Vagina (tissue), 2 donors: ENCODE measurements around the gene P2RY13.

Source experiments
- CTCF ChIP-seq, 3 experiments: fragments of 450-650 bp in 2 of 3; fragments of 200-600 bp in 1 of 3; sonication (generic) in 1 of 3; IDR thresholded peaks; one replicate each; pipeline ENCODE4 v1.5.1; 2017 to 2019; ENCODE audit warnings: antibody characterized with exemption in 3 of 3, mild to moderate bottlenecking in 2 of 3, moderate library complexity in 2 of 3
- POLR2AphosphoS5 ChIP-seq, 2 donors: sonication (generic); formaldehyde crosslinking; IDR thresholded peaks; one replicate each; pipeline ENCODE4 v1.9.0; 2017; ENCODE audit warnings: antibody characterized with exemption in 2 of 2, mild to moderate bottlenecking in 2 of 2, low read depth in 1 of 2; ENCODE audit not compliant: insufficient read depth in 1 of 2

DNA sequence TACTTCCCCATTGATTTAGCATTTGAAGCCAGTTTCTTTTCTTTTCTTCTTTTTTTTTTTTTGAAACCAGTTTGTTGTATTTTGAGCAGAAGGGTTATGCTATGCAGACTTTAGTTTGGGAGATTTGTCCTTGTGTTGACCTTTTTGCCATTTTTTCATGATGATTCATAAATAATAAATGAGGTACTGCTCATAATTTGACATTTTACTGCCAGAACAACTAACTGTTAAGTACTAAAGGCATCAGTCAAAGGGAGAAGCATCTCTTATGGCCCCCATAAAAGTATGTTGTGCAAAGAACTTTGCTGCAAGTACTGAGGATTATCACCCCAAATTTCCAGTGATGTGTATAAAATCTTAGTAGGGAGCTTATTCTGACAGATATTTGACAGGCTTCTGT lies 11.0 kb downstream of the P2RY13 start:
- TF ChIP-seq CTCF (IDR thresholded peaks at IDR 0.05) = no peak
- TF ChIP-seq POLR2AphosphoS5 (IDR thresholded peaks at IDR 0.05; ENCODE audit: insufficient read depth in 1 of 2, low read depth in 1 of 2) = no peak
